ENCODE results near the gene KRT35.

DNA sequence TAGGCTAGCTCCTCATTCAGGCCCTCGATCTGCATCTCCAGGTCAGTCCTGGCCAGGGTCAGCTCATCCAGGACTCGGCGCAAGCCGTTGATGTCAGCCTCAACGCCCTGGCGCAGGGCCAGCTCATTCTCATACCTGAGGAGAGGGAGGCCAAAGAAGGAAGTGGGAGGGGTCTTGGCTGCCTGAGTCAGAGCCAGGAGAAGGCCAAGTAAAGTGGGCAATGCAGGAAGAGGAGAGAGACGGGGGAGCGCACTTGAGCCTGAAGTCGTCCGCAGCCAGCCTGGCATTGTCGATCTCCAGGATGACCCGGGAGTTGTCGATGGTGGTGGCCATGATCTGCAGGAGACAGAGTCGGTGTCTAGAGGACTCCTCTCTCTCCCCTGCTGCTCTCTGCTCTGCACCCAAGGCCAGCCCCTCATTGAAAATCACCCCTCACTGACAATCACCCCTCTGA is 35.9 kb upstream of the KRT35 start:
- TF ChIP-seq, protein P1, sequence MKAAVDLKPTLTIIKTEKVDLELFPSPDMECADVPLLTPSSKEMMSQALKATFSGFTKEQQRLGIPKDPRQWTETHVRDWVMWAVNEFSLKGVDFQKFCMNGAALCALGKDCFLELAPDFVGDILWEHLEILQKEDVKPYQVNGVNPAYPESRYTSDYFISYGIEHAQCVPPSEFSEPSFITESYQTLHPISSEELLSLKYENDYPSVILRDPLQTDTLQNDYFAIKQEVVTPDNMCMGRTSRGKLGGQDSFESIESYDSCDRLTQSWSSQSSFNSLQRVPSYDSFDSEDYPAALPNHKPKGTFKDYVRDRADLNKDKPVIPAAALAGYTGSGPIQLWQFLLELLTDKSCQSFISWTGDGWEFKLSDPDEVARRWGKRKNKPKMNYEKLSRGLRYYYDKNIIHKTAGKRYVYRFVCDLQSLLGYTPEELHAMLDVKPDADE (IDR thresholded peaks at IDR 0.05) = no peak
- TF ChIP-seq, protein P2, sequence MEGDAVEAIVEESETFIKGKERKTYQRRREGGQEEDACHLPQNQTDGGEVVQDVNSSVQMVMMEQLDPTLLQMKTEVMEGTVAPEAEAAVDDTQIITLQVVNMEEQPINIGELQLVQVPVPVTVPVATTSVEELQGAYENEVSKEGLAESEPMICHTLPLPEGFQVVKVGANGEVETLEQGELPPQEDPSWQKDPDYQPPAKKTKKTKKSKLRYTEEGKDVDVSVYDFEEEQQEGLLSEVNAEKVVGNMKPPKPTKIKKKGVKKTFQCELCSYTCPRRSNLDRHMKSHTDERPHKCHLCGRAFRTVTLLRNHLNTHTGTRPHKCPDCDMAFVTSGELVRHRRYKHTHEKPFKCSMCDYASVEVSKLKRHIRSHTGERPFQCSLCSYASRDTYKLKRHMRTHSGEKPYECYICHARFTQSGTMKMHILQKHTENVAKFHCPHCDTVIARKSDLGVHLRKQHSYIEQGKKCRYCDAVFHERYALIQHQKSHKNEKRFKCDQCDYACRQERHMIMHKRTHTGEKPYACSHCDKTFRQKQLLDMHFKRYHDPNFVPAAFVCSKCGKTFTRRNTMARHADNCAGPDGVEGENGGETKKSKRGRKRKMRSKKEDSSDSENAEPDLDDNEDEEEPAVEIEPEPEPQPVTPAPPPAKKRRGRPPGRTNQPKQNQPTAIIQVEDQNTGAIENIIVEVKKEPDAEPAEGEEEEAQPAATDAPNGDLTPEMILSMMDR (conservative IDR thresholded peaks at IDR 0.05; ENCODE audit: low read depth in 2 of 2) = no peak
- no peak for TF ChIP-seq ZNF114 (CRISPR knock-in tag; IDR thresholded peaks at IDR 0.05)
- TF ChIP-seq, protein P3, sequence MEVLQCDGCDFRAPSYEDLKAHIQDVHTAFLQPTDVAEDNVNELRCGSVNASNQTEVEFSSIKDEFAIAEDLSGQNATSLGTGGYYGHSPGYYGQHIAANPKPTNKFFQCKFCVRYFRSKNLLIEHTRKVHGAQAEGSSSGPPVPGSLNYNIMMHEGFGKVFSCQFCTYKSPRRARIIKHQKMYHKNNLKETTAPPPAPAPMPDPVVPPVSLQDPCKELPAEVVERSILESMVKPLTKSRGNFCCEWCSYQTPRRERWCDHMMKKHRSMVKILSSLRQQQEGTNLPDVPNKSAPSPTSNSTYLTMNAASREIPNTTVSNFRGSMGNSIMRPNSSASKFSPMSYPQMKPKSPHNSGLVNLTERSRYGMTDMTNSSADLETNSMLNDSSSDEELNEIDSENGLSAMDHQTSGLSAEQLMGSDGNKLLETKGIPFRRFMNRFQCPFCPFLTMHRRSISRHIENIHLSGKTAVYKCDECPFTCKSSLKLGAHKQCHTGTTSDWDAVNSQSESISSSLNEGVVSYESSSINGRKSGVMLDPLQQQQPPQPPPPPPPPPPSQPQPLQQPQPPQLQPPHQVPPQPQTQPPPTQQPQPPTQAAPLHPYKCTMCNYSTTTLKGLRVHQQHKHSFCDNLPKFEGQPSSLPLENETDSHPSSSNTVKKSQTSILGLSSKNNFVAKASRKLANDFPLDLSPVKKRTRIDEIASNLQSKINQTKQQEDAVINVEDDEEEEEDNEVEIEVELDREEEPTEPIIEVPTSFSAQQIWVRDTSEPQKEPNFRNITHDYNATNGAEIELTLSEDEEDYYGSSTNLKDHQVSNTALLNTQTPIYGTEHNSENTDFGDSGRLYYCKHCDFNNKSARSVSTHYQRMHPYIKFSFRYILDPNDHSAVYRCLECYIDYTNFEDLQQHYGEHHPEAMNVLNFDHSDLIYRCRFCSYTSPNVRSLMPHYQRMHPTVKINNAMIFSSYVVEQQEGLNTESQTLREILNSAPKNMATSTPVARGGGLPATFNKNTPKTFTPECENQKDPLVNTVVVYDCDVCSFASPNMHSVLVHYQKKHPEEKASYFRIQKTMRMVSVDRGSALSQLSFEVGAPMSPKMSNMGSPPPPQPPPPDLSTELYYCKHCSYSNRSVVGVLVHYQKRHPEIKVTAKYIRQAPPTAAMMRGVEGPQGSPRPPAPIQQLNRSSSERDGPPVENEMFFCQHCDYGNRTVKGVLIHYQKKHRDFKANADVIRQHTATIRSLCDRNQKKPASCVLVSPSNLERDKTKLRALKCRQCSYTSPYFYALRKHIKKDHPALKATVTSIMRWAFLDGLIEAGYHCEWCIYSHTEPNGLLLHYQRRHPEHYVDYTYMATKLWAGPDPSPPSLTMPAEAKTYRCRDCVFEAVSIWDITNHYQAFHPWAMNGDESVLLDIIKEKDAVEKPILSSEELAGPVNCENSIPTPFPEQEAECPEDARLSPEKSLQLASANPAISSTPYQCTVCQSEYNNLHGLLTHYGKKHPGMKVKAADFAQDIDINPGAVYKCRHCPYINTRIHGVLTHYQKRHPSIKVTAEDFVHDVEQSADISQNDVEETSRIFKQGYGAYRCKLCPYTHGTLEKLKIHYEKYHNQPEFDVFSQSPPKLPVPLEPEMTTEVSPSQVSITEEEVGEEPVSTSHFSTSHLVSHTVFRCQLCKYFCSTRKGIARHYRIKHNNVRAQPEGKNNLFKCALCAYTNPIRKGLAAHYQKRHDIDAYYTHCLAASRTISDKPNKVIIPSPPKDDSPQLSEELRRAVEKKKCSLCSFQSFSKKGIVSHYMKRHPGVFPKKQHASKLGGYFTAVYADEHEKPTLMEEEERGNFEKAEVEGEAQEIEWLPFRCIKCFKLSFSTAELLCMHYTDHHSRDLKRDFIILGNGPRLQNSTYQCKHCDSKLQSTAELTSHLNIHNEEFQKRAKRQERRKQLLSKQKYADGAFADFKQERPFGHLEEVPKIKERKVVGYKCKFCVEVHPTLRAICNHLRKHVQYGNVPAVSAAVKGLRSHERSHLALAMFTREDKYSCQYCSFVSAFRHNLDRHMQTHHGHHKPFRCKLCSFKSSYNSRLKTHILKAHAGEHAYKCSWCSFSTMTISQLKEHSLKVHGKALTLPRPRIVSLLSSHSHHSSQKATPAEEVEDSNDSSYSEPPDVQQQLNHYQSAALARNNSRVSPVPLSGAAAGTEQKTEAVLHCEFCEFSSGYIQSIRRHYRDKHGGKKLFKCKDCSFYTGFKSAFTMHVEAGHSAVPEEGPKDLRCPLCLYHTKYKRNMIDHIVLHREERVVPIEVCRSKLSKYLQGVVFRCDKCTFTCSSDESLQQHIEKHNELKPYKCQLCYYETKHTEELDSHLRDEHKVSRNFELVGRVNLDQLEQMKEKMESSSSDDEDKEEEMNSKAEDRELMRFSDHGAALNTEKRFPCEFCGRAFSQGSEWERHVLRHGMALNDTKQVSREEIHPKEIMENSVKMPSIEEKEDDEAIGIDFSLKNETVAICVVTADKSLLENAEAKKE (CRISPR knock-in tag; IDR thresholded peaks at IDR 0.05) = no peak

All from GM23338 (cell line).